Measurements from ENCODE around the gene STK10. TPM values are rescaled to one million over a fixed set of nuclear protein-coding genes. Genes with fewer than 3 reads are reported as not detected.
A peak's percentile ranks its signal among the peaks of the same experiment; 100 is the strongest.

The STK10 gene
- total and polyA plus RNA-seq, 9 of the 15 experiments (the other 6 are each of a cell fraction or from before 2014, with no cell fraction given): 0.30 to 6.7 (median 2.4) TPM

DNA sequence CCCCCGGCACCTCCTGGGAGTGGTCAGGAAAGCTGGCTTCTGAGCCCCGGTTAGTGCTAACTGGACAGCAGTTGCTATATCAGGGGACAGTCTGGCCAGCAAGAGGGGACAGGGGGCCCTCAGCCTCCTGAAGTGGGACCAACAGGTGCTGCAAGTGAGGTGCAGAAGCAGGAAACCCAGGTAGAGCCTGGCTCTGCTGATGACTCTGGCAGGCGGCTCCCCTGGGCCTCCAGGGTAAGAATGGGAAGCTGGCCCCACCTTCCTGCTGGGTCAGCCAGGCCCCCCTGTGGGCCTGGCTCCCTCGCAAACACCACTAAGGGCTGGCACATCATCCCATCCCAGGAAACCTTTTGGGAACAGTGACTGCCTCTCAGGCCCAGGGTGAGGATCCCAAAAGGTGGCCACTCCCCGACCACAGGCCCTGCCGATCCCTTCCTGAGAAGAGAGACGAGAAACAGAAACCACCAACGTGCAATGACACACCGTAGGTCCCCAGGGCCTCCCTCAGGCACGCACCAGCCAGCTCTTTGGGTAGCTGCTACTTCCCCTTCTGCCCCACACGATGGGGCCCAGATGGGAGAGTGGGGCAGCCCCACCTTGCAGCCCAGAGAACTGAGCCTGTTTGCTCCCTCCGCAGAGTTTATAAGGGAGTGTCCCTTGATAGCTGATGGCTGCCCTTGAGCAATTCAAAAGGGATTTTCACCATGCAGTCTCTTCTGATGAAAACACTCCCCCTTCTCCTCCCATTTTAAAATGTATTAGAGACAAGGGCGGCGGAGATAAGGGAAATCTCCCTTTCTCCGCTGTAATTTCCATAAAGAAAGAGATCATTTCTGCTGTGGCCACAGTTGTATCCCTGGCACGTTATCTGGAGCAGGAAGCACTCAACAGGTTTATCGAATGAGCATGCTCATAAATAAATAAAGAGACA, 76.8 kb downstream of the STK10 start (continued):
- TF ChIP-seq ZNF551 (CRISPR knock-in tag; IDR thresholded peaks at IDR 0.05) (no peak), NFXL1 (CRISPR knock-in tag; IDR thresholded peaks at IDR 0.05) (no peak), POLR2B (IDR thresholded peaks at IDR 0.05; ENCODE audit: low read depth, partially characterized antibody) (no peak), TBP (optimal IDR thresholded peaks at IDR 0.05; ENCODE audit: low read depth, low read length) (peak; percentile 66), U2AF2 (optimal IDR thresholded peaks at IDR 0.05; ENCODE audit: low read depth, low read length) (no peak), RCOR1 (IDR thresholded peaks at IDR 0.05; ENCODE audit: borderline replicate concordance in 1 of 2, low read depth in 2 of 2, low read length in 2 of 2) (no peak), GABPB1 (CRISPR knock-in tag; IDR thresholded peaks at IDR 0.05) (no peak), EP400 (IDR thresholded peaks at IDR 0.05) (0 out of 2 replicates have a peak, but pooled peaks have one; percentile 20), NFE2 (IDR thresholded peaks at IDR 0.05; ENCODE audit: low read depth) (no peak), ZNF263 (CRISPR knock-in tag; IDR thresholded peaks at IDR 0.05; ENCODE audit: borderline replicate concordance) (no peak), TRIM28 (IDR thresholded peaks at IDR 0.05) (no peak), RBM17 (IDR thresholded peaks at IDR 0.05; ENCODE audit: borderline replicate concordance, low read depth, low read length) (no peak)
- TF ChIP-seq, protein P1, sequence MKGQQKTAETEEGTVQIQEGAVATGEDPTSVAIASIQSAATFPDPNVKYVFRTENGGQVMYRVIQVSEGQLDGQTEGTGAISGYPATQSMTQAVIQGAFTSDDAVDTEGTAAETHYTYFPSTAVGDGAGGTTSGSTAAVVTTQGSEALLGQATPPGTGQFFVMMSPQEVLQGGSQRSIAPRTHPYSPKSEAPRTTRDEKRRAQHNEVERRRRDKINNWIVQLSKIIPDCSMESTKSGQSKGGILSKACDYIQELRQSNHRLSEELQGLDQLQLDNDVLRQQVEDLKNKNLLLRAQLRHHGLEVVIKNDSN (CRISPR knock-in tag; IDR thresholded peaks at IDR 0.05): no peak
- TF ChIP-seq, protein P2, sequence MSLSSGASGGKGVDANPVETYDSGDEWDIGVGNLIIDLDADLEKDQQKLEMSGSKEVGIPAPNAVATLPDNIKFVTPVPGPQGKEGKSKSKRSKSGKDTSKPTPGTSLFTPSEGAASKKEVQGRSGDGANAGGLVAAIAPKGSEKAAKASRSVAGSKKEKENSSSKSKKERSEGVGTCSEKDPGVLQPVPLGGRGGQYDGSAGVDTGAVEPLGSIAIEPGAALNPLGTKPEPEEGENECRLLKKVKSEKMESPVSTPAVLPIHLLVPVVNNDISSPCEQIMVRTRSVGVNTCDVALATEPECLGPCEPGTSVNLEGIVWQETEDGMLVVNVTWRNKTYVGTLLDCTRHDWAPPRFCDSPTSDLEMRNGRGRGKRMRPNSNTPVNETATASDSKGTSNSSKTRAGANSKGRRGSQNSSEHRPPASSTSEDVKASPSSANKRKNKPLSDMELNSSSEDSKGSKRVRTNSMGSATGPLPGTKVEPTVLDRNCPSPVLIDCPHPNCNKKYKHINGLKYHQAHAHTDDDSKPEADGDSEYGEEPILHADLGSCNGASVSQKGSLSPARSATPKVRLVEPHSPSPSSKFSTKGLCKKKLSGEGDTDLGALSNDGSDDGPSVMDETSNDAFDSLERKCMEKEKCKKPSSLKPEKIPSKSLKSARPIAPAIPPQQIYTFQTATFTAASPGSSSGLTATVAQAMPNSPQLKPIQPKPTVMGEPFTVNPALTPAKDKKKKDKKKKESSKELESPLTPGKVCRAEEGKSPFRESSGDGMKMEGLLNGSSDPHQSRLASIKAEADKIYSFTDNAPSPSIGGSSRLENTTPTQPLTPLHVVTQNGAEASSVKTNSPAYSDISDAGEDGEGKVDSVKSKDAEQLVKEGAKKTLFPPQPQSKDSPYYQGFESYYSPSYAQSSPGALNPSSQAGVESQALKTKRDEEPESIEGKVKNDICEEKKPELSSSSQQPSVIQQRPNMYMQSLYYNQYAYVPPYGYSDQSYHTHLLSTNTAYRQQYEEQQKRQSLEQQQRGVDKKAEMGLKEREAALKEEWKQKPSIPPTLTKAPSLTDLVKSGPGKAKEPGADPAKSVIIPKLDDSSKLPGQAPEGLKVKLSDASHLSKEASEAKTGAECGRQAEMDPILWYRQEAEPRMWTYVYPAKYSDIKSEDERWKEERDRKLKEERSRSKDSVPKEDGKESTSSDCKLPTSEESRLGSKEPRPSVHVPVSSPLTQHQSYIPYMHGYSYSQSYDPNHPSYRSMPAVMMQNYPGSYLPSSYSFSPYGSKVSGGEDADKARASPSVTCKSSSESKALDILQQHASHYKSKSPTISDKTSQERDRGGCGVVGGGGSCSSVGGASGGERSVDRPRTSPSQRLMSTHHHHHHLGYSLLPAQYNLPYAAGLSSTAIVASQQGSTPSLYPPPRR (CRISPR knock-in tag; IDR thresholded peaks at IDR 0.05; ENCODE audit: borderline replicate concordance): no peak
- TF ChIP-seq, protein P3, sequence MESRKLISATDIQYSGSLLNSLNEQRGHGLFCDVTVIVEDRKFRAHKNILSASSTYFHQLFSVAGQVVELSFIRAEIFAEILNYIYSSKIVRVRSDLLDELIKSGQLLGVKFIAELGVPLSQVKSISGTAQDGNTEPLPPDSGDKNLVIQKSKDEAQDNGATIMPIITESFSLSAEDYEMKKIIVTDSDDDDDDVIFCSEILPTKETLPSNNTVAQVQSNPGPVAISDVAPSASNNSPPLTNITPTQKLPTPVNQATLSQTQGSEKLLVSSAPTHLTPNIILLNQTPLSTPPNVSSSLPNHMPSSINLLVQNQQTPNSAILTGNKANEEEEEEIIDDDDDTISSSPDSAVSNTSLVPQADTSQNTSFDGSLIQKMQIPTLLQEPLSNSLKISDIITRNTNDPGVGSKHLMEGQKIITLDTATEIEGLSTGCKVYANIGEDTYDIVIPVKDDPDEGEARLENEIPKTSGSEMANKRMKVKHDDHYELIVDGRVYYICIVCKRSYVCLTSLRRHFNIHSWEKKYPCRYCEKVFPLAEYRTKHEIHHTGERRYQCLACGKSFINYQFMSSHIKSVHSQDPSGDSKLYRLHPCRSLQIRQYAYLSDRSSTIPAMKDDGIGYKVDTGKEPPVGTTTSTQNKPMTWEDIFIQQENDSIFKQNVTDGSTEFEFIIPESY (CRISPR knock-in tag; IDR thresholded peaks at IDR 0.05): no peak
- TF ChIP-seq, protein P4, sequence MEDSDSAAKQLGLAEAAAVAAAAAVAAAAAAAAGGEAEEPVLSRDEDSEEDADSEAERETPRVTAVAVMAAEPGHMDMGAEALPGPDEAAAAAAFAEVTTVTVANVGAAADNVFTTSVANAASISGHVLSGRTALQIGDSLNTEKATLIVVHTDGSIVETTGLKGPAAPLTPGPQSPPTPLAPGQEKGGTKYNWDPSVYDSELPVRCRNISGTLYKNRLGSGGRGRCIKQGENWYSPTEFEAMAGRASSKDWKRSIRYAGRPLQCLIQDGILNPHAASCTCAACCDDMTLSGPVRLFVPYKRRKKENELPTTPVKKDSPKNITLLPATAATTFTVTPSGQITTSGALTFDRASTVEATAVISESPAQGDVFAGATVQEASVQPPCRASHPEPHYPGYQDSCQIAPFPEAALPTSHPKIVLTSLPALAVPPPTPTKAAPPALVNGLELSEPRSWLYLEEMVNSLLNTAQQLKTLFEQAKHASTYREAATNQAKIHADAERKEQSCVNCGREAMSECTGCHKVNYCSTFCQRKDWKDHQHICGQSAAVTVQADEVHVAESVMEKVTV (CRISPR knock-in tag; IDR thresholded peaks at IDR 0.05): no peak
- TF ChIP-seq, protein P5, sequence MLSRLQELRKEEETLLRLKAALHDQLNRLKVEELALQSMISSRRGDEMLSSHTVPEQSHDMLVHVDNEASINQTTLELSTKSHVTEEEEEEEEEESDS (CRISPR knock-in tag; IDR thresholded peaks at IDR 0.05): no peak
